ENCODE results near the gene AHCYL1. TPM values are rescaled to one million over a fixed set of nuclear protein-coding genes. Genes with fewer than 3 reads are reported as not detected.
"Not testable (repeated sequence)": the region's sequence is repeated elsewhere in the genome, so short reads cannot be mapped to it uniquely, and the experiment has no call there.

The AHCYL1 gene
- total and polyA plus RNA-seq, 2 donors (not counting 1 experiment from before 2014, with no cell fraction given), result 24.3 to 51.4 TPM

DNA sequence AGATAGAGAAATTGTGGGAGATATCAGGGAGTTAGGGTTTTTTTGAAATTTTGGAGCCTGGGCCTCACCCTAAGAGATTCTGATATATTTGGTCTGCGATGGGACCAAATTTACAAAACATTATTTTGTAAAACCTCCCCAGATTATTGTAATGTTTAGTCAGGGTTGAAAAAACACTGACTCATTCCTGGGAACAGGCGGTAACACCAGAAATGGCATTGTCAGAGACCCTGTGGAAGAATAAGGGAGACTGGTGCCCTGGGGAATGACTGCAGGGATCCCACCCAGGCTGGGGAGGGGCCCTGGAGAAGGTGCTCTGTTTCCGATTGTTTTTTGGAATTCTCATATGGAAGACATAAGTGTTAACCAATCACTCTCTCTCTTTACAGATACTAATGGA, 36.7 kb downstream of the AHCYL1 start:
- H3K36me3 ChIP-seq (replicated peaks in 1 of 2; ENCODE audit: control extremely low read depth in 1 of 2, control insufficient read depth in 1 of 2, extremely low read depth in 1 of 2, insufficient read depth in 2 of 2, low read length in 1 of 2), result peaks cover 2 to 70% of the 10 kb centered on the region in 2 experiments
- CTCF ChIA-PET, result interaction anchor here (1.2 to 2.8 kb wide), 3 partner anchors 10 to 244 kb away, joined by 4 to 7 read pairs (median 4); partner anchors contain the start of gene AHCYL1
- H3K4me3 ChIP-seq (ENCODE audit: control extremely low read depth in 1 of 5, extremely low read depth in 1 of 5, insufficient read depth in 1 of 5, low read depth in 2 of 5, low read length in 4 of 5), result no peak overlapping the region
- TF ChIP-seq, protein P1, sequence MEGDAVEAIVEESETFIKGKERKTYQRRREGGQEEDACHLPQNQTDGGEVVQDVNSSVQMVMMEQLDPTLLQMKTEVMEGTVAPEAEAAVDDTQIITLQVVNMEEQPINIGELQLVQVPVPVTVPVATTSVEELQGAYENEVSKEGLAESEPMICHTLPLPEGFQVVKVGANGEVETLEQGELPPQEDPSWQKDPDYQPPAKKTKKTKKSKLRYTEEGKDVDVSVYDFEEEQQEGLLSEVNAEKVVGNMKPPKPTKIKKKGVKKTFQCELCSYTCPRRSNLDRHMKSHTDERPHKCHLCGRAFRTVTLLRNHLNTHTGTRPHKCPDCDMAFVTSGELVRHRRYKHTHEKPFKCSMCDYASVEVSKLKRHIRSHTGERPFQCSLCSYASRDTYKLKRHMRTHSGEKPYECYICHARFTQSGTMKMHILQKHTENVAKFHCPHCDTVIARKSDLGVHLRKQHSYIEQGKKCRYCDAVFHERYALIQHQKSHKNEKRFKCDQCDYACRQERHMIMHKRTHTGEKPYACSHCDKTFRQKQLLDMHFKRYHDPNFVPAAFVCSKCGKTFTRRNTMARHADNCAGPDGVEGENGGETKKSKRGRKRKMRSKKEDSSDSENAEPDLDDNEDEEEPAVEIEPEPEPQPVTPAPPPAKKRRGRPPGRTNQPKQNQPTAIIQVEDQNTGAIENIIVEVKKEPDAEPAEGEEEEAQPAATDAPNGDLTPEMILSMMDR (IDR thresholded peaks at IDR 0.05), result no peak
- TF ChIP-seq EZH2 (IDR thresholded peaks at IDR 0.05; ENCODE audit: borderline replicate concordance, insufficient read depth, low read depth, low read length, poor library complexity, severe bottlenecking), result no peak
- H3K27ac ChIP-seq (ENCODE audit: low read length in 2 of 2), result no peak overlapping the region
- Mint-ChIP-seq H3K4me3 (no peak overlapping the region), H3K27me3 (no peaks in the 10 kb centered on the region), H3K9me3 (ENCODE audit: insufficient read depth) (no peaks in the 10 kb centered on the region), H3K4me1 (peaks cover 12% of the 10 kb centered on the region), H3K27ac (no peak overlapping the region)
- no peak for DNase-seq
- intact Hi-C loops (cut with micrococcal nuclease), result no loop called here
- ATAC-seq (ENCODE audit: low read depth), result no peak
- WGBS (ENCODE audit: insufficient coverage), result 100% methylated on average over 1 of the region's 3 CpGs
- H3K9ac ChIP-seq (ENCODE audit: low read length), result no peak overlapping the region
- no peaks in the 10 kb centered on the region for H3K9me3 ChIP-seq (ENCODE audit: control extremely low read depth in 1 of 3, control insufficient read depth in 2 of 3, insufficient read depth in 1 of 3, low read length in 2 of 3)
- H4K20me1 ChIP-seq (ENCODE audit: control insufficient read depth, insufficient read depth, low read length, poor library complexity, severe bottlenecking), result no peaks in the 10 kb centered on the region
- no peaks in the 10 kb centered on the region for H3K27me3 ChIP-seq (replicated peaks in 1 of 4; ENCODE audit: control extremely low read depth in 1 of 4, control insufficient read depth in 3 of 4, insufficient read depth in 4 of 4, low read length in 3 of 4)
- no peak overlapping the region for H3K4me2 ChIP-seq (replicated peaks; ENCODE audit: low read depth, low read length, poor library complexity, severe bottlenecking)
- H2AFZ ChIP-seq (ENCODE audit: insufficient read depth, low read depth, low read length, poor library complexity, severe bottlenecking), result no peak overlapping the region
- peaks cover 0 to 6% of the 10 kb centered on the region in 2 donors for H3K4me1 ChIP-seq (ENCODE audit: control insufficient read depth in 2 of 2, insufficient read depth in 2 of 2, low read length in 2 of 2)
- POLR2A ChIA-PET, result no interaction called here
- H3K79me2 ChIP-seq (ENCODE audit: control insufficient read depth, insufficient read depth, low read length), result no peaks in the 10 kb centered on the region

DNA sequence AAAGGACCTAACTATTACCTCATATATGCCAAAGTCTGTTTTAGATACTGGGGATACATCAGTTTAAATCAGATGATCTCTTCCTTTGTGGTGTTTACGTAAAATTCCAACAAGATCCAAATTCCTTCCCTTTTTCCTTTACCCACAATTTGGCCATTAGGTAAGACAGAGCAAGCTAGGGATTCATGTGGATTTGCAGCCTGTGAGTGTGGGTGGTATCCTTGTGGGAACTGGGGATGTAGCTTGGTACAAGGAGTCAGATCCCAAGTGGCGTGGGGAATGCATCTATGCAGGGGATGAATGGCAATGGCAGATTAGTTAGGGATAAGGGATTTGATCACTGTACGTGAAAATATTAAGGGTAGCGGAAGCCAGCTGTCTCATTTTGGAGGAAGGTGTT, 40.0 kb downstream of the AHCYL1 start:
- TF ChIP-seq, protein P1 (IDR thresholded peaks at IDR 0.05), result no peak
- no peak for TF ChIP-seq EZH2 (IDR thresholded peaks at IDR 0.05; ENCODE audit: borderline replicate concordance, insufficient read depth, low read depth, low read length, poor library complexity, severe bottlenecking)
- Histone ChIP-seq H3K9me3 (ENCODE audit: control extremely low read depth in 1 of 3, control insufficient read depth in 2 of 3, insufficient read depth in 1 of 3, low read length in 2 of 3) (no peaks in the 10 kb centered on the region), H4K20me1 (ENCODE audit: control insufficient read depth, insufficient read depth, low read length, poor library complexity, severe bottlenecking) (no peaks in the 10 kb centered on the region), H3K36me3 (replicated peaks in 1 of 2; ENCODE audit: control extremely low read depth in 1 of 2, control insufficient read depth in 1 of 2, extremely low read depth in 1 of 2, insufficient read depth in 2 of 2, low read length in 1 of 2) (peaks cover 0 to 37% of the 10 kb centered on the region in 2 experiments), H3K27ac (ENCODE audit: low read length in 2 of 2) (no peak overlapping the region), H3K4me2 (replicated peaks; ENCODE audit: low read depth, low read length, poor library complexity, severe bottlenecking) (no peak overlapping the region), H3K79me2 (ENCODE audit: control insufficient read depth, insufficient read depth, low read length) (no peaks in the 10 kb centered on the region), H3K27me3 (replicated peaks in 1 of 4; ENCODE audit: control extremely low read depth in 1 of 4, control insufficient read depth in 3 of 4, insufficient read depth in 4 of 4, low read length in 3 of 4) (no peaks in the 10 kb centered on the region), H3K9ac (ENCODE audit: low read length) (no peak overlapping the region), H3K4me3 (ENCODE audit: control extremely low read depth in 1 of 5, extremely low read depth in 1 of 5, insufficient read depth in 1 of 5, low read depth in 2 of 5, low read length in 4 of 5) (no peak overlapping the region), H3K4me1 (ENCODE audit: control insufficient read depth in 2 of 2, insufficient read depth in 2 of 2, low read length in 2 of 2) (peaks cover 0 to 6% of the 10 kb centered on the region in 2 donors), H2AFZ (ENCODE audit: insufficient read depth, low read depth, low read length, poor library complexity, severe bottlenecking) (no peak overlapping the region)
- ATAC-seq (ENCODE audit: low read depth) (no peak), DNase-seq (no peak)
- ChIA-PET POLR2A (no interaction called here), CTCF (interaction anchor here (0.7 to 1.7 kb wide), 3 partner anchors 13 to 484 kb away, joined by 3 to 7 read pairs (median 4); no protein-coding TSS in a partner anchor)
- no peaks in the 10 kb centered on the region for H3K27me3 Mint-ChIP-seq
- H3K27ac Mint-ChIP-seq, result peak overlapping the region; percentile 54
- H3K4me1 Mint-ChIP-seq, result peaks cover 14% of the 10 kb centered on the region
- intact Hi-C loops (cut with micrococcal nuclease), result no loop called here
- 100% methylated on average over 3 of the region's 4 CpGs for WGBS (ENCODE audit: insufficient coverage)
- no peak overlapping the region for H3K4me3 Mint-ChIP-seq
- H3K9me3 Mint-ChIP-seq (ENCODE audit: insufficient read depth), result no peaks in the 10 kb centered on the region

DNA sequence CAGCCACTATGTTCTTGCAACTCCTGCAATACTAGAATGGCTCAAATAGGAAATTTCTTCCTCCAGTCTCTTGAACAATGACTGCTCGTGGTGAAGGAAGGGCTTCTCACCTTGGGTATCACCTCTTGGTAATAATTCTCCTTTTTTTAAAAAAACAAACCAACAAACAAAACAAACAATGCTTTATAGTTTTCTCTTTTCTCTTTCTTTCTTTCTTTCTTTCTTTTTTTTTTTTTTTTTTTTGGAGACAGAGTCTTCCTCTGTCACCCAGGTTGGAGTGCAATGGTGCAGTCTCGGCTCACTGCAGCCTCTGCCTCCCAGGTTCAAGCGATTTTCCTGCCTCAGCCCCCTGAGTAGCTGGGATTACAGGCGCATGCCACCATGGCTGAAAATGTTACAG, 46.1 kb downstream of the AHCYL1 start:
- WGBS (ENCODE audit: insufficient coverage), result 96% methylated on average over 3 of the region's 4 CpGs
- H3K4me2 ChIP-seq (replicated peaks; ENCODE audit: low read depth, low read length, poor library complexity, severe bottlenecking), result peak overlapping the region; percentile 43
- H3K9me3 ChIP-seq (ENCODE audit: control extremely low read depth in 1 of 3, control insufficient read depth in 2 of 3, insufficient read depth in 1 of 3, low read length in 2 of 3); H3K36me3 ChIP-seq (replicated peaks in 1 of 2; ENCODE audit: control extremely low read depth in 1 of 2, control insufficient read depth in 1 of 2, extremely low read depth in 1 of 2, insufficient read depth in 2 of 2, low read length in 1 of 2); DNase-seq; H3K9me3 Mint-ChIP-seq (ENCODE audit: insufficient read depth); H4K20me1 ChIP-seq (ENCODE audit: control insufficient read depth, insufficient read depth, low read length, poor library complexity, severe bottlenecking); POLR2A ChIA-PET; H3K27me3 Mint-ChIP-seq; ATAC-seq (ENCODE audit: low read depth); H3K27me3 ChIP-seq (replicated peaks in 1 of 4; ENCODE audit: control extremely low read depth in 1 of 4, control insufficient read depth in 3 of 4, insufficient read depth in 4 of 4, low read length in 3 of 4): not testable (repeated sequence)
- Mint-ChIP-seq H3K4me1 (peaks cover 34% of the 10 kb centered on the region), H3K27ac (peak overlapping the region; percentile 87), H3K4me3 (peak overlapping the region; percentile 68)
- peak overlapping the region in 2 of 5 experiments; percentile 11 to 25 for H3K4me3 ChIP-seq (ENCODE audit: control extremely low read depth in 1 of 5, extremely low read depth in 1 of 5, insufficient read depth in 1 of 5, low read depth in 2 of 5, low read length in 4 of 5)
- intact Hi-C loops (cut with micrococcal nuclease), result loop anchor here (5.0 kb wide), 1 partner anchor 932 kb away; the partner anchor contains the start of gene LRIF1
- peak overlapping the region; percentile 71 for H2AFZ ChIP-seq (ENCODE audit: insufficient read depth, low read depth, low read length, poor library complexity, severe bottlenecking)
- peak overlapping the region; percentile 27 for H3K9ac ChIP-seq (ENCODE audit: low read length)
- CTCF ChIA-PET, result interaction anchor here (1.2 to 4.9 kb wide), 17 partner anchors 13 to 485 kb away, joined by 3 to 52 read pairs (median 10); partner anchors contain the start of gene AHCYL1
- peaks cover 11% of the 10 kb centered on the region for H3K79me2 ChIP-seq (ENCODE audit: control insufficient read depth, insufficient read depth, low read length)
- H3K4me1 ChIP-seq (ENCODE audit: control insufficient read depth in 2 of 2, insufficient read depth in 2 of 2, low read length in 2 of 2), result peaks cover 23 to 28% of the 10 kb centered on the region in 2 donors
- H3K27ac ChIP-seq (ENCODE audit: low read length in 2 of 2), result peak overlapping the region; percentile 21 to 32

Data from B cell (primary cell).